Peyer's patch (tissue), 4 donors: ENCODE results near the gene PKD1.

Experiments
- CTCF ChIP-seq, 6 experiments: fragments of 450-650 bp in 4 of 6; fragments of 200-600 bp in 2 of 6; sonication (generic) in 1 of 6; IDR thresholded peaks; one replicate each; pipeline ENCODE4 v1.5.1; 2017 to 2019; ENCODE audit warnings: antibody characterized with exemption in 6 of 6, mild to moderate bottlenecking in 3 of 6, moderate library complexity in 1 of 6
- POLR2A ChIP-seq, 2 donors: fragments of 450-650 bp; IDR thresholded peaks; one replicate each; pipeline ENCODE4 v1.5.1; 2017; ENCODE audit warnings: antibody characterized with exemption in 2 of 2, mild to moderate bottlenecking in 2 of 2, moderate library complexity in 2 of 2

- TF ChIP-seq CTCF (IDR thresholded peaks at IDR 0.05) (no peak), POLR2A (IDR thresholded peaks at IDR 0.05) (no peak)
These were observed 52.3 kb downstream of the PKD1 start for GRCh38 chr16:2083409-2083808.
